Calu3 (cell line): ENCODE results near the gene NRTN. TPM values are rescaled to one million over a fixed set of nuclear protein-coding genes. Genes with fewer than 3 reads are reported as not detected.

Experiments
- BruUV-seq: library from RNA; stranded (reverse); fragments of 400-500 nt; replicated peaks from 2 replicates; lab custom pipeline; 2021; lab: Mats Ljungman, UMichigan
- CTCF ChIA-PET: fragments of 300-600 bp; sonication (Branson Sonifier 250); formaldehyde crosslinking; loops from one replicate; lab custom pipeline; 2022; ENCODE audit warnings: antibody characterized with exemption; lab: Charles Lee
- DNase-seq: peaks from one replicate; pipeline ENCODE4 v3.0.0; 2022
- H3K27ac Mint-ChIP-seq: one replicate; pipeline ENCODE4 v1.8.0; 2022; ENCODE audit warnings: mixed read lengths; ENCODE audit not compliant: unreplicated experiment
- H3K27me3 Mint-ChIP-seq: one replicate; pipeline ENCODE4 v1.8.0; 2022; ENCODE audit warnings: mixed read lengths; ENCODE audit not compliant: unreplicated experiment
- H3K36me3 Mint-ChIP-seq: one replicate; pipeline ENCODE4 v1.8.0; 2022; ENCODE audit warnings: mild to moderate bottlenecking, moderate library complexity, mixed read lengths; ENCODE audit not compliant: insufficient read depth, unreplicated experiment
- H3K4me1 Mint-ChIP-seq: one replicate; pipeline ENCODE4 v1.8.0; 2022; ENCODE audit warnings: mild to moderate bottlenecking, low read depth, mixed read lengths; ENCODE audit not compliant: unreplicated experiment
- H3K4me3 Mint-ChIP-seq: one replicate; pipeline ENCODE4 v1.8.0; 2022; ENCODE audit warnings: mild to moderate bottlenecking, low read depth, moderate library complexity, mixed read lengths; ENCODE audit not compliant: unreplicated experiment
- H3K9me3 Mint-ChIP-seq: one replicate; pipeline ENCODE4 v1.8.0; 2022; ENCODE audit warnings: low read depth, mixed read lengths; ENCODE audit not compliant: unreplicated experiment
- CTCF ChIP-seq: fragments of 200-600 bp; IDR thresholded peaks from one replicate; pipeline ENCODE4 v1.8.0; 2022; ENCODE audit warnings: antibody characterized with exemption; ENCODE audit not compliant: unreplicated experiment
- intact Hi-C: fragments of 100-400 bp; cut with micrococcal nuclease; formaldehyde crosslinking; loops from one replicate; pipeline ENCODE4 v1.10.0; 2022; ENCODE audit not compliant: unreplicated experiment
- total RNA-seq: library from RNA; stranded (reverse); gene quantifications from 2 replicates; pipeline ENCODE4 v1.2.3, GENCODE V29; 2022

Gene NRTN
- total RNA-seq, 1 experiment from 2014 or later = 5.4 TPM

- no peak for DNase-seq
- intact Hi-C loops = no loop called here
- CTCF ChIA-PET = no interaction called here
- peaks cover 10% of the 10 kb centered on the region for H3K27me3 Mint-ChIP-seq
- H3K36me3 Mint-ChIP-seq = no peaks in the 10 kb centered on the region
- no peaks in the 10 kb centered on the region for H3K4me1 Mint-ChIP-seq
- H3K9me3 Mint-ChIP-seq = no peaks in the 10 kb centered on the region
- TF ChIP-seq CTCF = no peak
- no peak overlapping the region for H3K4me3 Mint-ChIP-seq
- BruUV-seq = no TSS peak
- H3K27ac Mint-ChIP-seq = no peak overlapping the region
Observed at GRCh38 chr19:5877882-5878281, 73.0 kb downstream of the NRTN start.

Other genes starting within 250 kb of the NRTN start
- 0.27 and 0.40 TPM in 2 replicates for gene TINCR, start 237.1 kb upstream of the NRTN start, total RNA-seq
- gene SAFB2, start 182.3 kb upstream of the NRTN start, total RNA-seq = 71.7 and 72.8 TPM in 2 replicates
- gene SAFB, start 182.0 kb upstream of the NRTN start, total RNA-seq = 87.3 and 88.0 TPM in 2 replicates
- gene MICOS13, start 124.6 kb upstream of the NRTN start, total RNA-seq = 37.1 and 37.9 TPM in 2 replicates
- gene HSD11B1L, start 124.0 kb upstream of the NRTN start, total RNA-seq = 2.3 and 3.0 TPM in 2 replicates
- gene RPL36, start 114.8 kb upstream of the NRTN start, total RNA-seq = 497 and 516 TPM in 2 replicates
- 92.8 and 101 TPM in 2 replicates for gene LONP1, start 84.9 kb upstream of the NRTN start, total RNA-seq
- gene CATSPERD, start 84.4 kb upstream of the NRTN start, total RNA-seq = not detected in 2 replicates
- gene PRR22, start 20.3 kb upstream of the NRTN start, total RNA-seq = 6.3 TPM in 2 replicates
- gene DUS3L, start 13.9 kb upstream of the NRTN start, total RNA-seq = 33.2 and 35.5 TPM in 2 replicates
- 1.8 and 2.8 TPM in 2 replicates for gene FUT6, start 34.6 kb downstream of the NRTN start, total RNA-seq
- 15.6 and 18.6 TPM in 2 replicates for gene FUT3, start 46.4 kb downstream of the NRTN start, total RNA-seq
- not detected in 2 replicates for gene FUT5, start 65.5 kb downstream of the NRTN start, total RNA-seq
- gene NDUFA11, start 98.7 kb downstream of the NRTN start, total RNA-seq = 133 and 143 TPM in 2 replicates
- gene VMAC, start 99.8 kb downstream of the NRTN start, total RNA-seq = 4.3 and 5.5 TPM in 2 replicates
- gene CAPS, start 109.2 kb downstream of the NRTN start, total RNA-seq = 39.9 and 45.7 TPM in 2 replicates
- gene RANBP3, start 173.1 kb downstream of the NRTN start, total RNA-seq = 57.0 and 58.4 TPM in 2 replicates